ENCODE results near the gene PTPRR.

Gene PTPRR

DNA sequence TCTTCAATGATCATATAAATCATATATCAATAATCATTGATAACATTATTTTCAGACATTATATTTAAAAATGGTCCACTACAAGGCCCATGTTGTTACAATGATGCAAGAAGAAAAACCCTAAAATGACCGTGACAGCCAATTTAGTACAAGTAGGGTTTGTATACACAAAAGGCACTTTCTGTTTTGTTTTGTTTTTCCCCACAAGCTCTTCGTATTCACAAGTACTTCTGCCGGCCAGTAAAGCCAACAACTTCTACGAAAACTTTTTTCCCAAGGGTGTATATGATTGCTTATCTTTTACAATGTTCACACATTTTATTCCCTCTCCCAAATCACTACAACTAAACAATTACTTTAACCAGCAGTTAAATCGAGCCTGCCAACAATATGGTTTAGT lies 292.9 kb downstream of the PTPRR start:
- H3K4me3 ChIP-seq (ENCODE audit: low read depth, low read length) = no peak overlapping the region
- H3K23ac ChIP-seq (ENCODE audit: low read length) = no peak overlapping the region
- H3K27ac ChIP-seq (ENCODE audit: low read depth, low read length) = no peak overlapping the region
- H3K4me2 ChIP-seq (ENCODE audit: low read length) = no peak overlapping the region
- no peak overlapping the region for H4K8ac ChIP-seq (ENCODE audit: low read depth, low read length)
- H3K4me1 ChIP-seq (ENCODE audit: control insufficient read depth in 1 of 2, insufficient read depth in 2 of 2, low read length in 2 of 2) = no peaks in the 10 kb centered on the region
- H2BK5ac ChIP-seq (ENCODE audit: low read depth, low read length, poor library complexity) = no peak overlapping the region
- no peaks in the 10 kb centered on the region for H3K79me2 ChIP-seq (ENCODE audit: control insufficient read depth, insufficient read depth, low read length, poor library complexity)
- H3K9ac ChIP-seq (ENCODE audit: low read length) = no peak overlapping the region
- H3K18ac ChIP-seq (ENCODE audit: low read length) = no peak overlapping the region
- no peak for DNase-seq
- H3K79me1 ChIP-seq (ENCODE audit: low read length) = no peaks in the 10 kb centered on the region
- no peak overlapping the region for H4K12ac ChIP-seq (ENCODE audit: low read depth, low read length)
- H2BK120ac ChIP-seq (ENCODE audit: insufficient read depth, low read length, poor library complexity) = no peak overlapping the region
- no peaks in the 10 kb centered on the region for H3K9me3 ChIP-seq (ENCODE audit: insufficient read depth, low read depth, low read length)
- no peak overlapping the region for H2AFZ ChIP-seq (ENCODE audit: insufficient read depth, low read length, poor library complexity)
- no peaks in the 10 kb centered on the region for H3K36me3 ChIP-seq (ENCODE audit: control insufficient read depth in 1 of 2, insufficient read depth in 2 of 2, low read length in 2 of 2)
- no peak overlapping the region for H3K4ac ChIP-seq (ENCODE audit: low read depth, low read length)
- no CpG with 5 or more reads among the region's 5 CpGs for WGBS (ENCODE audit: extremely low coverage, insufficient coverage, insufficient read length)
- H3K14ac ChIP-seq (ENCODE audit: low read length) = no peak overlapping the region
- H3K27me3 ChIP-seq (ENCODE audit: insufficient read depth, low read length) = no peaks in the 10 kb centered on the region
- no peak overlapping the region for H4K91ac ChIP-seq (ENCODE audit: low read depth, low read length)
- no peak overlapping the region for H2AK5ac ChIP-seq (ENCODE audit: low read length)
- no peak overlapping the region for H2BK12ac ChIP-seq (ENCODE audit: low read length)

DNA sequence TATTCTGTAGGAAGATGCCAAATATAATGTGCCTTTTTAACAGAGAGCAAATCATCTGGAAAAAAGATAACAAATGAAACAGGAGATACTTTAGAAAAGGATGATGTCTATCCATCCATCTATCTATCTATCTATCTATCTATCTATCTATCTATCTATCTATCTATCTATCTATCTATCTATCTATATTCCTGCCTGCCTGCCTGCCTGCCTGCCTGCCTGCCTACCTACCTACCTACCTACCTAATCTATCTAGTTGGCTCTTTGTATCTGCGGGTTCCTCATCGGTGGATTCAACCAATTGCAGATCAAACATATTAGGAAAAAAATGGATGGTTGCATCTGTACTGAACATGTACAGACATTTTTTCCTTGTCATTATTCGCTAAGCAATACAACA lies 294.4 kb downstream of the PTPRR start:
- H2BK120ac ChIP-seq (ENCODE audit: insufficient read depth, low read length, poor library complexity) = no peak overlapping the region
- H3K18ac ChIP-seq (ENCODE audit: low read length) = no peak overlapping the region
- H3K4me3 ChIP-seq (ENCODE audit: low read depth, low read length) = no peak overlapping the region
- WGBS (ENCODE audit: extremely low coverage, insufficient coverage, insufficient read length) = no CpG with 5 or more reads among the region's 3 CpGs
- H4K12ac ChIP-seq (ENCODE audit: low read depth, low read length) = no peak overlapping the region
- H3K27ac ChIP-seq (ENCODE audit: low read depth, low read length) = no peak overlapping the region
- H4K91ac ChIP-seq (ENCODE audit: low read depth, low read length) = no peak overlapping the region
- no peaks in the 10 kb centered on the region for H3K79me1 ChIP-seq (ENCODE audit: low read length)
- no peak for DNase-seq
- no peaks in the 10 kb centered on the region for H3K9me3 ChIP-seq (ENCODE audit: insufficient read depth, low read depth, low read length)
- H4K8ac ChIP-seq (ENCODE audit: low read depth, low read length) = no peak overlapping the region
- no peak overlapping the region for H3K9ac ChIP-seq (ENCODE audit: low read length)
- no peak overlapping the region for H2AK5ac ChIP-seq (ENCODE audit: low read length)
- H3K27me3 ChIP-seq (ENCODE audit: insufficient read depth, low read length) = no peaks in the 10 kb centered on the region
- no peaks in the 10 kb centered on the region for H3K36me3 ChIP-seq (ENCODE audit: control insufficient read depth in 1 of 2, insufficient read depth in 2 of 2, low read length in 2 of 2)
- no peak overlapping the region for H3K4ac ChIP-seq (ENCODE audit: low read depth, low read length)
- H3K4me2 ChIP-seq (ENCODE audit: low read length) = no peak overlapping the region
- H3K14ac ChIP-seq (ENCODE audit: low read length) = no peak overlapping the region
- H3K79me2 ChIP-seq (ENCODE audit: control insufficient read depth, insufficient read depth, low read length, poor library complexity) = no peaks in the 10 kb centered on the region
- H2AFZ ChIP-seq (ENCODE audit: insufficient read depth, low read length, poor library complexity) = no peak overlapping the region
- no peak overlapping the region for H2BK5ac ChIP-seq (ENCODE audit: low read depth, low read length, poor library complexity)
- H3K4me1 ChIP-seq (ENCODE audit: control insufficient read depth in 1 of 2, insufficient read depth in 2 of 2, low read length in 2 of 2) = no peaks in the 10 kb centered on the region
- H2BK12ac ChIP-seq (ENCODE audit: low read length) = no peak overlapping the region
- no peak overlapping the region for H3K23ac ChIP-seq (ENCODE audit: low read length)

DNA sequence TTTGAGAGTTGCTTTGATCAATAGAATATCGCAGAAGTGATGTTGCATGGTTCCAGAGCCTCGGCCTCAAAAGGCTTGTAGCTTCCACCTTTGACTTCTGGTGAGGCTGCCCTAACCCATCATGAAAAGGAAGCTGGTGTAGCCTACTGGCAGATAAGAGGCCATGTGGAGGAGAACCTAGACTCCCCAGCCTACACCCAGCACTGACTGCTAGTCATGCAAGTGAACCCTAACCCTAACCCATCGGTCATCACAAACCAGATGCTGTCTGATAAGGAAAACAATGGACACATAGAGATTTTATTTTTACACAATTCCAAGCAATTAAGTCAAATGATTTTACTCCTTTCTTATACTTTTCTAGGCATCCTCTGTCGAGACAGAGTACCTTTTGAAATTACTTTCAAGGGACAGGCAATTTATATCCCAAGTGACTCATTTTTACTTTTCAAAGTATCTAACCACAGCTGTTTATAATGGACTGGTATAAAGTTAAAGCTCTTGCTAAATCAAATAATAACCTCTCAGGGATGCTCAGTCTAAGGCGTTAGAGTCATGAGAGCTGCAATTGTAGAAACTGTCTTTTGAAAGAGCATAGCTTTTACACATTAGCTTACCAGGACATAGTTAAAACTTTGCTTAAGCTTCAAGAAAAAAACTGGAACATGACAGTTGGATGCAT lies 300.9 kb downstream of the PTPRR start:
- H3K18ac ChIP-seq (ENCODE audit: low read length) = no peak overlapping the region
- H2BK12ac ChIP-seq (ENCODE audit: low read length) = no peak overlapping the region
- H2BK120ac ChIP-seq (ENCODE audit: insufficient read depth, low read length, poor library complexity) = no peak overlapping the region
- no peak overlapping the region for H2BK5ac ChIP-seq (ENCODE audit: low read depth, low read length, poor library complexity)
- H4K12ac ChIP-seq (ENCODE audit: low read depth, low read length) = no peak overlapping the region
- no peak overlapping the region for H3K4ac ChIP-seq (ENCODE audit: low read depth, low read length)
- no peaks in the 10 kb centered on the region for H3K79me1 ChIP-seq (ENCODE audit: low read length)
- H3K9me3 ChIP-seq (ENCODE audit: insufficient read depth, low read depth, low read length) = no peaks in the 10 kb centered on the region
- no peak for DNase-seq
- no peak overlapping the region for H3K9ac ChIP-seq (ENCODE audit: low read length)
- no peak overlapping the region for H3K4me2 ChIP-seq (ENCODE audit: low read length)
- WGBS (ENCODE audit: extremely low coverage, insufficient coverage, insufficient read length) = no CpG with 5 or more reads among the region's 5 CpGs
- H2AFZ ChIP-seq (ENCODE audit: insufficient read depth, low read length, poor library complexity) = no peak overlapping the region
- H4K91ac ChIP-seq (ENCODE audit: low read depth, low read length) = no peak overlapping the region
- H2AK5ac ChIP-seq (ENCODE audit: low read length) = no peak overlapping the region
- no peaks in the 10 kb centered on the region for H3K27me3 ChIP-seq (ENCODE audit: insufficient read depth, low read length)
- H3K79me2 ChIP-seq (ENCODE audit: control insufficient read depth, insufficient read depth, low read length, poor library complexity) = no peaks in the 10 kb centered on the region
- H4K8ac ChIP-seq (ENCODE audit: low read depth, low read length) = no peak overlapping the region
- H3K36me3 ChIP-seq (ENCODE audit: control insufficient read depth in 1 of 2, insufficient read depth in 2 of 2, low read length in 2 of 2) = no peaks in the 10 kb centered on the region
- H3K14ac ChIP-seq (ENCODE audit: low read length) = no peak overlapping the region
- no peak overlapping the region for H3K27ac ChIP-seq (ENCODE audit: low read depth, low read length)
- H3K4me3 ChIP-seq (ENCODE audit: low read depth, low read length) = no peak overlapping the region
- no peaks in the 10 kb centered on the region for H3K4me1 ChIP-seq (ENCODE audit: control insufficient read depth in 1 of 2, insufficient read depth in 2 of 2, low read length in 2 of 2)
- no peak overlapping the region for H3K23ac ChIP-seq (ENCODE audit: low read length)

DNA sequence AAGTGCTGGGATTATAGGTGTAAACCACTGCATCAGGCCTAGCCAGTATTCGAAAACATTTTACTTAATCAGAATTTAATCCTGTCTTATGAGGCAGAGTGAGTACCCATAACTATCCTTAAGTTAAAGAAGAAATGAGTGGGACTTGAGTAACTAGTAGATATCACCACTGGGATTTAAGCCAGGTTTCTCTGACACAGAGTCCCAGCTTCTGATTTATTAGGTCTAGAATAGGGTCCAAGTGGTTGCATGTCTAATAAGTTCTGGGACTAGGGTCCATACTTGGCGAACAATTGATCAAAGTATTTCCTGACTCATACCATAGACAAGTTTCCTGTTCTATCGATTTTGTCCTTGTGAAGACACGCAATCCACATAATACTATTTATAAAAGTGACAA lies 302.2 kb downstream of the PTPRR start:
- Histone ChIP-seq H3K27ac (ENCODE audit: low read depth, low read length) (no peak overlapping the region), H3K18ac (ENCODE audit: low read length) (no peak overlapping the region), H3K36me3 (ENCODE audit: control insufficient read depth in 1 of 2, insufficient read depth in 2 of 2, low read length in 2 of 2) (no peaks in the 10 kb centered on the region), H3K14ac (ENCODE audit: low read length) (no peak overlapping the region), H2BK12ac (ENCODE audit: low read length) (no peak overlapping the region), H2AFZ (ENCODE audit: insufficient read depth, low read length, poor library complexity) (no peak overlapping the region), H3K4ac (ENCODE audit: low read depth, low read length) (no peak overlapping the region), H3K4me2 (ENCODE audit: low read length) (no peak overlapping the region), H3K79me1 (ENCODE audit: low read length) (no peaks in the 10 kb centered on the region), H3K9me3 (ENCODE audit: insufficient read depth, low read depth, low read length) (no peaks in the 10 kb centered on the region), H4K8ac (ENCODE audit: low read depth, low read length) (no peak overlapping the region), H2BK5ac (ENCODE audit: low read depth, low read length, poor library complexity) (no peak overlapping the region), H3K27me3 (ENCODE audit: insufficient read depth, low read length) (no peaks in the 10 kb centered on the region), H3K4me1 (ENCODE audit: control insufficient read depth in 1 of 2, insufficient read depth in 2 of 2, low read length in 2 of 2) (no peaks in the 10 kb centered on the region), H4K12ac (ENCODE audit: low read depth, low read length) (no peak overlapping the region), H2AK5ac (ENCODE audit: low read length) (no peak overlapping the region), H3K4me3 (ENCODE audit: low read depth, low read length) (no peak overlapping the region), H3K79me2 (ENCODE audit: control insufficient read depth, insufficient read depth, low read length, poor library complexity) (no peaks in the 10 kb centered on the region), H3K9ac (ENCODE audit: low read length) (no peak overlapping the region), H4K91ac (ENCODE audit: low read depth, low read length) (no peak overlapping the region), H2BK120ac (ENCODE audit: insufficient read depth, low read length, poor library complexity) (no peak overlapping the region), H3K23ac (ENCODE audit: low read length) (no peak overlapping the region)
- no CpG with 5 or more reads among the region's 4 CpGs for WGBS (ENCODE audit: extremely low coverage, insufficient coverage, insufficient read length)
- DNase-seq = no peak
